Measurements from ENCODE around the gene DPP4. TPM values are rescaled to one million over a fixed set of nuclear protein-coding genes. Genes with fewer than 3 reads are reported as not detected.
A peak's percentile ranks its signal among the peaks of the same experiment; 100 is the strongest.

The DPP4 gene
- total and polyA plus RNA-seq, 4 donors: 7.2 to 51.6 (median 21.3) TPM

DNA sequence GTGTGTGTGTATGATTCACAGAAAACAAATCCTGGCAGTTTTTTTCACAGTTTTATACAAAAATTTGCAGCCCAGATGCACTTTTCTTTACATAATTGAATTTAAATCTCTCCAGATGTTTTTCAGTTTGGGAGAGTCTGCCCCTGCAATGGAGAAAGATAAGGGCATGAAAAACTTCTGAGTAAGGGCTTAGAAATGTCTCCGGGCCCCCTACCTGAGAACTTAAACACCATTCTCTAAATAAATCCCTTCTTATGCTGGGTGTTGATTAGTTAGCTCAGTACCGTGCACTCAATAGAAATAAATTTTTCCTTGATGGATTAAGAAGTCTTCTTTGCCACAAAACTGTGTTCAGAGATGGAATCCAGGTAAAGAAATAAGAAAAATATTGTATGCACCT is 64.5 kb downstream of the DPP4 start:
- Histone ChIP-seq H3K9ac (ENCODE audit: insufficient read depth in 1 of 2, low read length in 2 of 2) (no peak overlapping the region), H3K4me1 (ENCODE audit: control insufficient read depth in 5 of 5, insufficient read depth in 5 of 5, low read length in 5 of 5) (peaks cover 0 to 6% (median 0%) of the 10 kb centered on the region in 5 donors), H3K27ac (ENCODE audit: low read depth in 1 of 2, low read length in 1 of 2) (no peak overlapping the region), H3K4me3 (no peak overlapping the region), H3K9me3 (ENCODE audit: control insufficient read depth in 4 of 4, insufficient read depth in 3 of 4, low read length in 3 of 4) (no peaks in the 10 kb centered on the region), H3K36me3 (ENCODE audit: control insufficient read depth in 4 of 4, insufficient read depth in 4 of 4, low read length in 4 of 4) (no peaks in the 10 kb centered on the region), H3K27me3 (ENCODE audit: control insufficient read depth in 3 of 3, insufficient read depth in 3 of 3, low read length in 2 of 3) (no peaks in the 10 kb centered on the region)
- DNase-seq (no peak), ATAC-seq (ENCODE audit: insufficient read depth, low FRiP score) (no peak)
- WGBS, 2 donors: 39 to 91% methylated on average over 2 of the region's 2 CpGs
- TF ChIP-seq, protein P1, sequence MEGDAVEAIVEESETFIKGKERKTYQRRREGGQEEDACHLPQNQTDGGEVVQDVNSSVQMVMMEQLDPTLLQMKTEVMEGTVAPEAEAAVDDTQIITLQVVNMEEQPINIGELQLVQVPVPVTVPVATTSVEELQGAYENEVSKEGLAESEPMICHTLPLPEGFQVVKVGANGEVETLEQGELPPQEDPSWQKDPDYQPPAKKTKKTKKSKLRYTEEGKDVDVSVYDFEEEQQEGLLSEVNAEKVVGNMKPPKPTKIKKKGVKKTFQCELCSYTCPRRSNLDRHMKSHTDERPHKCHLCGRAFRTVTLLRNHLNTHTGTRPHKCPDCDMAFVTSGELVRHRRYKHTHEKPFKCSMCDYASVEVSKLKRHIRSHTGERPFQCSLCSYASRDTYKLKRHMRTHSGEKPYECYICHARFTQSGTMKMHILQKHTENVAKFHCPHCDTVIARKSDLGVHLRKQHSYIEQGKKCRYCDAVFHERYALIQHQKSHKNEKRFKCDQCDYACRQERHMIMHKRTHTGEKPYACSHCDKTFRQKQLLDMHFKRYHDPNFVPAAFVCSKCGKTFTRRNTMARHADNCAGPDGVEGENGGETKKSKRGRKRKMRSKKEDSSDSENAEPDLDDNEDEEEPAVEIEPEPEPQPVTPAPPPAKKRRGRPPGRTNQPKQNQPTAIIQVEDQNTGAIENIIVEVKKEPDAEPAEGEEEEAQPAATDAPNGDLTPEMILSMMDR (IDR thresholded peaks at IDR 0.05; ENCODE audit: control extremely low read depth, extremely low read depth): no peak

DNA sequence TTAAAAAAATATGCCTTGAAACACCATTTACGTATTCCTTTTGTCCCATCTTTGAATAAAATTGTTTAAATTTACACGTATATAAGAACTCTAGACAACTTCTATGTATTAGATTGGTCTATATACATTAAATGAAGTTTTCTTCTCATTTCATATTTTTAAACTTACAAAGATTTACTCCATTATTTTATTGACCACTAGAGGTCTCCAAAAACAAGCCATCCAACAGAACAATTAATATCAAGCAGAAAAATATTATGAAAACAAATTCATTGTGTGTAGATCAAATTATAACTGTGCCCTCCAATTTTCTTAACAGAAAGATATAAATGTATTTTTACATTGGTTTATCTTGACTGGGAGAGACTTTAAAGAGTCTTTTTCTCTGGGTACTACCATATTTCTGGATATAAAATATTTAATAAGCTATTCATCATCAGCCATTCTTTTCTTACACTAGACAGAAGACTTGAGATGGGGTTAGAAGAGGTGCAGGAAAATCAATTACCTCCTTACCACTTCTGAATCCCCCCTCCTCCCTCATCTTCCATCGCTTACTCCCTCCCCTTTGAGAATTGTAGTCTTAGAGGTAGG is 66.5 kb downstream of the DPP4 start:
- TF ChIP-seq, protein P1 (IDR thresholded peaks at IDR 0.05; ENCODE audit: control extremely low read depth, extremely low read depth): no peak

DNA sequence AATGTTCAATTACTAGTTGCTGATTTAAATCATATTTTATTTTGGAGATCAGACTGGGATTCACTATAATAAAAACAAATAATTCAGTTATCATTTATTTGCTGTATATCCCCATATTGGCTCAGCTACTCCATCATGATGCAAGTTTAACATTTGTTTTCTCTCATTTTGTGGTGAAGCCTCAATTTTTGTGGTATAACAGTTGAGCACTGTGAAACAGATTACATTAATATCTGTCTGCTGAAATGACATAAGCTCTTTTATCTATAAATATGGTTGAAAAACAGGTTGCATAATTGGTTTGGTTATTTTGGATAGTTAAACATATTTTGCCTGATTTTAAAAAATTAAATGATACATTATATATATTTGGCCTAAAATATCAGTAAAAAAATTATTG is 67.7 kb downstream of the DPP4 start:
- DNase-seq: no peak
- Histone ChIP-seq H3K27me3 (ENCODE audit: control insufficient read depth in 3 of 3, insufficient read depth in 3 of 3, low read length in 2 of 3) (no peaks in the 10 kb centered on the region), H3K36me3 (ENCODE audit: control insufficient read depth in 4 of 4, insufficient read depth in 4 of 4, low read length in 4 of 4) (no peaks in the 10 kb centered on the region), H3K27ac (ENCODE audit: low read depth in 1 of 2, low read length in 1 of 2) (no peak overlapping the region), H3K9ac (ENCODE audit: insufficient read depth in 1 of 2, low read length in 2 of 2) (no peak overlapping the region), H3K4me3 (no peak overlapping the region), H3K4me1 (ENCODE audit: control insufficient read depth in 5 of 5, insufficient read depth in 5 of 5, low read length in 5 of 5) (no peaks in the 10 kb centered on the region), H3K9me3 (ENCODE audit: control insufficient read depth in 4 of 4, insufficient read depth in 3 of 4, low read length in 3 of 4) (no peaks in the 10 kb centered on the region)
- TF ChIP-seq, protein P1 (IDR thresholded peaks at IDR 0.05; ENCODE audit: control extremely low read depth, extremely low read depth): no peak
- no peak for ATAC-seq (ENCODE audit: insufficient read depth, low FRiP score)

More for the DNA sequence above, 66.5 kb downstream of the DPP4 start:
- no peaks in the 10 kb centered on the region for H3K4me1 ChIP-seq (ENCODE audit: control insufficient read depth in 5 of 5, insufficient read depth in 5 of 5, low read length in 5 of 5)
- H3K9me3 ChIP-seq (ENCODE audit: control insufficient read depth in 4 of 4, insufficient read depth in 3 of 4, low read length in 3 of 4): no peaks in the 10 kb centered on the region
- H3K9ac ChIP-seq (ENCODE audit: insufficient read depth in 1 of 2, low read length in 2 of 2): no peak overlapping the region
- no peaks in the 10 kb centered on the region for H3K36me3 ChIP-seq (ENCODE audit: control insufficient read depth in 4 of 4, insufficient read depth in 4 of 4, low read length in 4 of 4)
- WGBS, 2 donors: 87 to 88% methylated on average over 3 of the region's 3 CpGs
- DNase-seq: peak in 2 of 3 donors; percentile 37 to 47
- no peak overlapping the region for H3K4me3 ChIP-seq
- no peak overlapping the region for H3K27ac ChIP-seq (ENCODE audit: low read depth in 1 of 2, low read length in 1 of 2)
- no peaks in the 10 kb centered on the region for H3K27me3 ChIP-seq (ENCODE audit: control insufficient read depth in 3 of 3, insufficient read depth in 3 of 3, low read length in 2 of 3)
- no peak for ATAC-seq (ENCODE audit: insufficient read depth, low FRiP score)

DNA sequence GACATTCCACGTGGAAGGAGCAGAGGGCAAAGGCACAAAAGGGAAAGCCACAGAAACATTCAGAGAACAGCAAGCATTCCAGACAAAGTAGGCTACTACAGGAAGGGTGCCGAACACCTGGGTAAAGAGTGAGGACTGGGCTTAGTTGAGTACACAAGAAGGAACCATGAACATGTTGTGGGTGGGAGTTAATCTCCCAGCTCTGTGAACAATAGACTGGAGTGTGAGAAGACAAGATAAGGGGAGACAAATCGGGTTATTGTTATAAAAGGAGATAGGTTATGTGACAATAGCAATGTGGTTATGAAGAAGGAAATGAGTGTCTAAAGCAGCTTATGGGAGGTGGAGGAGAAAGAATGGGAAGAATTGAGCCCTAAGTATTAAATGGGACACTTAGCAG is 70.0 kb downstream of the DPP4 start:
- Histone ChIP-seq H3K27me3 (ENCODE audit: control insufficient read depth in 3 of 3, insufficient read depth in 3 of 3, low read length in 2 of 3) (no peaks in the 10 kb centered on the region), H3K9me3 (ENCODE audit: control insufficient read depth in 4 of 4, insufficient read depth in 3 of 4, low read length in 3 of 4) (no peaks in the 10 kb centered on the region), H3K4me1 (ENCODE audit: control insufficient read depth in 5 of 5, insufficient read depth in 5 of 5, low read length in 5 of 5) (no peaks in the 10 kb centered on the region), H3K4me3 (no peak overlapping the region), H3K27ac (ENCODE audit: low read depth in 1 of 2, low read length in 1 of 2) (no peak overlapping the region), H3K36me3 (ENCODE audit: control insufficient read depth in 4 of 4, insufficient read depth in 4 of 4, low read length in 4 of 4) (no peaks in the 10 kb centered on the region), H3K9ac (ENCODE audit: insufficient read depth in 1 of 2, low read length in 2 of 2) (no peak overlapping the region)
- DNase-seq: no peak
- WGBS, 2 donors: 66 to 83% methylated on average over 3 of the region's 3 CpGs
- TF ChIP-seq, protein P1 (IDR thresholded peaks at IDR 0.05; ENCODE audit: control extremely low read depth, extremely low read depth): no peak
- ATAC-seq (ENCODE audit: insufficient read depth, low FRiP score): no peak

Measured in lung (tissue), 12 donors.